ENCODE data around the gene TNK2. TPM values are rescaled to one million over a fixed set of nuclear protein-coding genes. Genes with fewer than 3 reads are reported as not detected.

The TNK2 gene
- total and polyA plus RNA-seq, 2 of the 13 experiments (the other 11 are each of a cell fraction or from before 2014, with no cell fraction given) = 4.6 to 5.8 TPM

GRCh38 chr3:195847055-195847950 is 61.0 kb downstream of the TNK2 start:
- Histone ChIP-seq H3K4me1 (ENCODE audit: insufficient read depth, low read length) (peaks cover 34% of the 10 kb centered on the region), H3K9ac (ENCODE audit: insufficient read depth, low read depth, low read length) (no peak overlapping the region), H4K20me1 (ENCODE audit: insufficient read depth, low read length) (no peaks in the 10 kb centered on the region), H3K79me2 (ENCODE audit: insufficient read depth, low read length) (no peaks in the 10 kb centered on the region), H3K27ac (ENCODE audit: extremely low read length, insufficient read depth, low read length) (no peak overlapping the region), H3K36me3 (replicated peaks in 1 of 2; ENCODE audit: control insufficient read depth in 1 of 2, insufficient read depth in 2 of 2, low read length in 2 of 2) (no peaks in the 10 kb centered on the region), H3K27me3 (ENCODE audit: control insufficient read depth in 1 of 2, insufficient read depth in 2 of 2, low read length in 2 of 2) (peaks cover 0 to 12% of the 10 kb centered on the region in 2 experiments; a peak in 3 of 5 replicates), H3K4me3 (replicated peaks in 1 of 3; ENCODE audit: insufficient read depth in 1 of 3, low read depth in 2 of 3, low read length in 3 of 3) (peak overlapping the region in 2 of 3 experiments; percentile 22 to 52; a peak in 2 of 6 replicates), H2AFZ (ENCODE audit: low read length) (no peak overlapping the region), H3K9me3 (ENCODE audit: low read length) (no peaks in the 10 kb centered on the region), H3K4me2 (ENCODE audit: low read depth, low read length) (peak overlapping the region; percentile 58)
- in situ Hi-C loops (cut with HindIII; ENCODE audit: extremely low pct_ligation_motif_present, low pct_unique_long_range_greater_than_20kb) (no loop called here), intact Hi-C loops (cut with micrococcal nuclease; ENCODE audit: unreplicated experiment) (no loop called here)
- WGBS (ENCODE audit: low lambda C conversion rate) = 20% methylated on average over 11 of the region's 24 CpGs
- ATAC-seq = peak; percentile 86
- POLR2A ChIA-PET = no interaction called here
- no peak for FAIRE-seq
- no TSS peak for BruUV-seq (replicated peaks)
- CTCF ChIA-PET (ENCODE audit: low intra/inter-chr PET ratio, low total read pairs) = no interaction called here
- DNase-seq (ENCODE audit: low spot score) = peak; percentile 83
- TF ChIP-seq SKI (IDR thresholded peaks at IDR 0.05; ENCODE audit: partially characterized antibody) (no peak), RNF2 (conservative IDR thresholded peaks at IDR 0.05; ENCODE audit: low read depth) (no peak), TBL1XR1 (IDR thresholded peaks at IDR 0.05; ENCODE audit: borderline replicate concordance, low read length, partially characterized antibody) (peak; percentile 31), GABPA (IDR thresholded peaks at IDR 0.05; ENCODE audit: low read depth, low read length) (no peak), GABPA (CRISPR knock-in tag; IDR thresholded peaks at IDR 0.05; ENCODE audit: low read depth) (no peak), DNMT1 (CRISPR knock-in tag; IDR thresholded peaks at IDR 0.05) (no peak), TEAD3 (CRISPR knock-in tag; optimal IDR thresholded peaks at IDR 0.05; ENCODE audit: borderline replicate concordance) (peak; percentile 52), ZFP82 (CRISPR knock-in tag; IDR thresholded peaks at IDR 0.05; ENCODE audit: borderline replicate concordance) (no peak), ATF7-NPFF (CRISPR knock-in tag; IDR thresholded peaks at IDR 0.05; ENCODE audit: low read depth) (0 out of 2 replicates have a peak, but pooled peaks have one; percentile 43), ZNF143 (CRISPR knock-in tag; IDR thresholded peaks at IDR 0.05) (no peak), ZNF788 (CRISPR knock-in tag; IDR thresholded peaks at IDR 0.05; ENCODE audit: borderline replicate concordance) (peak; percentile 29; the same call in 1 of the 2 replicates), SNAI1 (CRISPR knock-in tag; IDR thresholded peaks at IDR 0.05; ENCODE audit: borderline replicate concordance) (no peak), ZBTB7A (CRISPR knock-in tag; IDR thresholded peaks at IDR 0.05) (no peak), ELF3 (CRISPR knock-in tag; IDR thresholded peaks at IDR 0.05) (0 out of 2 replicates have a peak, but pooled peaks have one; percentile 24), SATB2 (CRISPR knock-in tag; IDR thresholded peaks at IDR 0.05) (no peak), SMAD9 (CRISPR knock-in tag; IDR thresholded peaks at IDR 0.05) (no peak)
- TF ChIP-seq, protein P1, sequence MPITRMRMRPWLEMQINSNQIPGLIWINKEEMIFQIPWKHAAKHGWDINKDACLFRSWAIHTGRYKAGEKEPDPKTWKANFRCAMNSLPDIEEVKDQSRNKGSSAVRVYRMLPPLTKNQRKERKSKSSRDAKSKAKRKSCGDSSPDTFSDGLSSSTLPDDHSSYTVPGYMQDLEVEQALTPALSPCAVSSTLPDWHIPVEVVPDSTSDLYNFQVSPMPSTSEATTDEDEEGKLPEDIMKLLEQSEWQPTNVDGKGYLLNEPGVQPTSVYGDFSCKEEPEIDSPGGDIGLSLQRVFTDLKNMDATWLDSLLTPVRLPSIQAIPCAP (CRISPR knock-in tag; IDR thresholded peaks at IDR 0.05; ENCODE audit: low read depth) = no peak
- TF ChIP-seq, protein P2, sequence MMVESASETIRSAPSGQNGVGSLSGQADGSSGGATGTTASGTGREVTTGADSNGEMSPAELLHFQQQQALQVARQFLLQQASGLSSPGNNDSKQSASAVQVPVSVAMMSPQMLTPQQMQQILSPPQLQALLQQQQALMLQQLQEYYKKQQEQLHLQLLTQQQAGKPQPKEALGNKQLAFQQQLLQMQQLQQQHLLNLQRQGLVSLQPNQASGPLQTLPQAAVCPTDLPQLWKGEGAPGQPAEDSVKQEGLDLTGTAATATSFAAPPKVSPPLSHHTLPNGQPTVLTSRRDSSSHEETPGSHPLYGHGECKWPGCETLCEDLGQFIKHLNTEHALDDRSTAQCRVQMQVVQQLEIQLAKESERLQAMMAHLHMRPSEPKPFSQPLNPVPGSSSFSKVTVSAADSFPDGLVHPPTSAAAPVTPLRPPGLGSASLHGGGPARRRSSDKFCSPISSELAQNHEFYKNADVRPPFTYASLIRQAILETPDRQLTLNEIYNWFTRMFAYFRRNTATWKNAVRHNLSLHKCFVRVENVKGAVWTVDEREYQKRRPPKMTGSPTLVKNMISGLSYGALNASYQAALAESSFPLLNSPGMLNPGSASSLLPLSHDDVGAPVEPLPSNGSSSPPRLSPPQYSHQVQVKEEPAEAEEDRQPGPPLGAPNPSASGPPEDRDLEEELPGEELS (CRISPR knock-in tag; IDR thresholded peaks at IDR 0.05) = peak; percentile 29; the same call in 1 of the 2 replicates
- TF ChIP-seq, protein P3, sequence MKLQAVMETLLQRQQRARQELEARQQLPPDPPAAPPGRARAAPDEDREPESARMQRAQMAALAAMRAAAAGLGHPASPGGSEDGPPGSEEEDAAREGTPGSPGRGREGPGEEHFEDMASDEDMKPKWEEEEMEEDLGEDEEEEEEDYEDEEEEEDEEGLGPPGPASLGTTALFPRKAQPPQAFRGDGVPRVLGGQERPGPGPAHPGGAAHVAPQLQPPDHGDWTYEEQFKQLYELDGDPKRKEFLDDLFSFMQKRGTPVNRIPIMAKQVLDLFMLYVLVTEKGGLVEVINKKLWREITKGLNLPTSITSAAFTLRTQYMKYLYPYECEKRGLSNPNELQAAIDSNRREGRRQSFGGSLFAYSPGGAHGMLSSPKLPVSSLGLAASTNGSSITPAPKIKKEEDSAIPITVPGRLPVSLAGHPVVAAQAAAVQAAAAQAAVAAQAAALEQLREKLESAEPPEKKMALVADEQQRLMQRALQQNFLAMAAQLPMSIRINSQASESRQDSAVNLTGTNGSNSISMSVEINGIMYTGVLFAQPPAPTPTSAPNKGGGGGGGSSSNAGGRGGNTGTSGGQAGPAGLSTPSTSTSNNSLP (IDR thresholded peaks at IDR 0.05; ENCODE audit: low read depth, low read length) = no peak
